Stimulated activated CD8-positive, alpha-beta memory T cell treated with anti-CD3 and anti-CD28 coated beads, Interleukin-2, amount 100 ng/mL, for 48 hours (primary cell): ENCODE data around the gene GTF2B.
"Not testable (repeated sequence)": the region's sequence is repeated elsewhere in the genome, so short reads cannot be mapped to it uniquely, and the experiment has no call there.

Experiments used
- DNase-seq, 2 donors: peaks; one replicate each; pipeline ENCODE4 v3.0.0-alpha.2; 2020; ENCODE audit warnings: low read depth in 2 of 2

The GTF2B gene

DNA sequence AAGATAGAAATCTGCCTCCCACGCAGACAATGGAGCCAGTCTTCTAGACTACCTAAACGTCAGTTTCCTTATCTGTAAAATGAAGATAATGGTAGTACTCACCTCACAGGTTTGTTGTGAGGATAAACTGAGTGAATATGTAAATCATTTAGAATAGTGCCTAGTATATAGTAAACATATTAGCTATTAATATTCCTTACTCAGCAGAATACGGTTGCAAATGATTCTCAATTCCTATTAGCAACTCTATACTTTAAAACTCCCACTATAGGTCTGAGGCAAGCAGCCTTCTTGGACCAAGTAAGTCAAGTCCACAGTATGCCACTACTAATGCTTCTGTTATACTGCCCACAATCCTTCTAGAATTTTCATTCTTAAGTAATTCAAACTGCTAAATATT lies 5.4 kb downstream of the GTF2B start:
- no peak for DNase-seq

- DNase-seq: no peak
Observed at GRCh38 chr1:88883156-88883555, 8.2 kb downstream of the GTF2B start.

DNA sequence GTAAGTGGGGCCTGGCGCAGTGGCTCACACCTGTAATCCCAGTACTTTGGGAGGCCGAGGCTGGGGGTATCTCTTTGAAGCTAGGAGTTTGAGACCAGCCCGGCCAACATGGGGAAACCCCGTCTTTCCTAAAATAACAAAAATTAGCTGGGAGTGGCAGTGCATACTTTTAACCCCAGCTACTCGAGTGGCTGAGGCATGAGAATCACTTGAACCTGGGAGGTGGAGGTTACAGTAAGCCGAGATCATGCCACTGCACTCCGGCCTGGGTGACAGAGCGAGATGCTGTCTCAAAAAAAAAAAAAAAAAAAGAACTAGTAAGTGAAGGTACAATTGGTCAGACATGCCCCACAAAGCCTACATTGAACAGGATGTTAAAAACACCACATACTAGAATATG lies 10.7 kb downstream of the GTF2B start:
- not testable (repeated sequence) for DNase-seq

GRCh38 chr1:88878731-88879130 lies 12.6 kb downstream of the GTF2B start:
- DNase-seq: no peak

DNA sequence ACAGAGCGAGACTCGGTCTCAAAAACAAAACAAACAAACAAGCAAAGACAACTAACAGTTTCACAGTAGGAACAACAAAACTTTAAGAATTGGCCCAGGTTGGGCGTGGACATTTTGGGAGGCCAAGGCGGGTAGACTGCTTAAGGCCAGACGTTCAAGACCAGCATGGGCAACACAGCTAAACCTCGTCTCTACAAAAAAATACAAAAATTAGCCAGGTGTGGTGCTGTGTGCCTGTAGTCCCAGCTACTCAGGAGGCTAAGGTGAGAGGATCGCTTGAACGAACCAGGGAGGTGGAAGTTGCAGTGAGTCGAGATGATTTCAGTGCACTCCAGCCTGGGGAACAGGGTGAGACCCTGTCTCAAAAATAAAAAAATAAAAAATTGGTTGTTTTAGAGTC lies 13.5 kb downstream of the GTF2B start:
- DNase-seq: no peak

DNA sequence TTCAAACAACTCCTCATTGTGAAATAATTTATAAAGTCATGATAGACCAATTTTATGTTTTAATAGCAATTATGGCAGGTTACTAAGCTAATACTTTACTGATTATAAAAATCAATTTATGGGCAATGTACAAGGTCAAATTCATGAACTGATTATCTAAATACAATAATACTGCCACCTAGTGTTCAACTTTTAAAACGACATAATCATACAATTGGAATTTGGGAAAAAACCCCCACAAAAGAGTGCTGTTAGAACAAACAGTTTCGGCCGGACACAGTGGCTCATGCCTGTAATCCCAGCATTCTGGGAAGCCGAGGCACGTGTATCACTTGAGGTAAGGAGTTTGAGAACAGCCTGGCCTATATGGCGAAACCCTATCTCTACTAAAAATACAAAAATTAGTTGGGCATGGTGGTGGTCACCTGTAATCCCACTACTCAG lies 14.0 kb downstream of the GTF2B start:
- no peak for DNase-seq

GRCh38 chr1:88876573-88877365 lies 14.6 kb downstream of the GTF2B start:
- DNase-seq: no peak

DNA sequence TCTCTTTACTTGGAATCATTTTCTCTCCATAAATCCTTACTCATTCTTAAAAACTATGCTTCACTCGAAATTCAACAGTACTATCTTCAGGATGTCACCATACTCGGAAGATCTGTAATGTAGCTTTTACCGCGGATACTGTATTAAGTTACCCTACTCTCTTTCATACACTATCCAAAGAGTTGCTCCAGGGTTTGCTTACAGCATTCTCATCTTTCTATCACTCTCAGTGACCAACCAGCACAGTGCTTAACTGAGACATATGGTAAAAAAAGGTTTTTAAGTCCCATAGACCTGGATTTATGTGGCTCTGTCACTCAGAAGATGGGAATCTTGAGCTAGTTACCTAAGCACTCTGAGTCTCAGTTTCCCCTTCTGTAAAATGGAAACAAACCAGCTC lies 15.8 kb downstream of the GTF2B start:
- no peak for DNase-seq

DNA sequence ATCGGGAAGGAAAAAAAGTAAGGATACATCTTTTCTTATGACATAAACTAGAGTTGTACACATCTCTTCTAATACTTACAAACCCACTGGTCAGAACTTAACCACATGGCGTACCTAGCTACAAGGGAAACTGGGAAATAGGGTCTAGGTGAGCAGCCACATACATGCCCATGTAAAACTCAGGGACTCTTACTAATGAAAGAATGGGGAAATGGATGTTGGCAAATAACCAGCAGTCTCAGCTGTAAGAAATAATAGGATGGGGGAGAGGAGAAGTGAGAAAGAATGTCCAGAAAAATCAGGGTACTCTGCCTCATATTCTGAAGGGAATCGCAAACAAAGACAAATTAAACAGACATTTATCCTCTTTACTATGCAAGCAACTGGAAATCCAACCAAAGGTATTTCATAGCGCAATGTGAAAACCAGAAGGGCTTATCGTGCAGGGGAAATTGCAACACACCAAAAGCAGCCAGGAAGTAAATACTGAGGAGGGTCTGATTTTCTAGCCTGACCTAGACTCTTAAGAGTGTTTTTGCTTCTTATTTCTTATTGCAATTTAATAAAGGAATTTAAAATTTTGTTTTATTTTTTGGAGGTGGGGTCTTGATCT lies 17.5 kb downstream of the GTF2B start:
- no peak for DNase-seq

DNA sequence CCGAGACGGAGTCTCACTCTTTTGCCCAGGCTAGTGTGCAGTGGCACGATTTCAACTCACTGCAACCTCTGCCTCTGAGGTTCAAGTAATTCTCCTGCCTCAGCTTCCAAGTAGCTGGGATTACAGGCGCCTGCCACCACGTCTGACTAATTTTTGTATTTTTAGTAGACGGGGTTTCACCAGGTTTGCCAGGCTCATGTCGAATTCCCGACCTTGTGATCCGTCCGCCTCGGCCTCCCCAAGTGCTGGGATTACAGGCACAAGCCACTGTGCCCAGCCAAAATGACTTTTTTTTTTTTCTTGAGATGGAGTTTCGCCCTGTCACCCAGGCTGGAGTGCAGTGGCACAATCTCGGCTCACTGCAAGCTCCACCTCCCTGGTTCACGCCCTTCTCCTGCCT lies 21.7 kb downstream of the GTF2B start:
- DNase-seq: not testable (repeated sequence)

DNA sequence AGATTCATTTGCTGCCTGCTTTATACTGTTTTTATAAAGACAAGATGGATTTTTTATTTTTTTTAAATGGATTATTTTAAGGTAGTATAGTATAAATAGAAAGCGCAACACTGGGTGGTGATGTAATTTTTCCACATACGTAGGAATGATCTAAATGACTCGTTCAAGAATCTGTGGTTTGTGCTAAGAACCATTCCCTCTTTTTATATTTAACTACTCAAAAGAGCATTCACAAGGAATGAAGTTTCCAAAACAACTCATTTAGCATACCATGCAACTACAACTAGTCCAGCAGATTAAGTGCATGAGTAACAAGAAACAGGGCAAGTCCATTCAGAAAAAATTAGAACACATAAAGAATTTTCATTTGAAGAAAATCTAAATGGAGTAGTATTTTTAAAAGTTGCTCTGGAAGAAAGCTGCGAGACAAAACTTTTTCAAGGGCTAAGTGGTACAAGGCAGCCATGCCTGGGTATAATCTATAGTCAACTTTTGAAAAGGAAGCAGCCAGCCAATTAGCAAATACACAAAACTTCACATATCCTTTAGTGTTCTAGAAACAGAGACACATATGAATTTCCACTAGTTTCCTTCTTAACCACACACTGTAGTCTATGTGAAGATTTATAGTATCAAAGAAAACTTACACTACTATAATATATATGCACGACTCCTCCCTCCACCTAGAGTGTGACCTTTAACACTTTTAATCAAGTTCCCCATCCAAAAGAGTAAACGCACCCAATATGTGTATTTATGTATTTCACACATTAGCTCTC lies 23.4 kb downstream of the GTF2B start:
- no peak for DNase-seq

DNA sequence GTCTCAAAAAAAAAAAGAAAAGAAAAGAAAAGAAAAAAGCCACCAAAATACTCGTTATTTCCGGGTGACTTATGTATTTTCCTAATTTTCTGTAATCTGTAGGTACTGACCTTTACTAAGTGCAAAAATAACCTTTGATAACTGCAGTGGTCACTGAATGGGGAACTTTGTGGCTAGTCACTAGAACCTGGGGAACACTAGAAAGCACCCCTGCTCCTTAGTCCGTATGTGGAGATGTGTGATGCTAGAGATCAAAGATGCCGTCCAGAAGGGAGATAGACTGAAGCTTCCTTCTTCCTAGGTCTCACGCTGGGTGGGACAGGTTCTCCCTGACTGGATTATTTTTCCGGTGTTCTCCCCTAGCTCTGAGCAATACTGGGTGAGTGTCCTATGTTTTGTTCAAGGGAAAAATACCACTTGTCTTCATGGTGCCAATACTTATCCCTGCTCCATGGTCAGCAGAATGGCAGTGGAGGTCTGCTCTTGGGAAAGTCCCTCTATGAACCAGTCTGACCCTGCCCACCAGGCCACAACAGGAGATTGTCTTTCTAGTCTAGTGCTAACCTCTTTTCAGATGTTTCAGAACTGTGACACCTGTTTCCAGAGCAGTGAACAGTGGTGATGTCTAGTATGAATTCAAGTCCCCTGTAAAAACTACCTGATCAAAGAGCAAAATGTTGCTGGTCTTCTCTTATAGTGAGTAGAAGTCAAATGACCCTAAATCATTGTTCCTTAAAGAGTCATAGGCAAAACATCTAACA lies 39.9 kb downstream of the GTF2B start:
- no peak for DNase-seq

GRCh38 chr1:88847643-88848042 lies 43.7 kb downstream of the GTF2B start:
- no peak for DNase-seq

GRCh38 chr1:88825721-88826120 lies 65.6 kb downstream of the GTF2B start:
- no peak for DNase-seq

GRCh38 chr1:88819642-88820041 lies 71.7 kb downstream of the GTF2B start:
- not testable (repeated sequence) for DNase-seq

DNA sequence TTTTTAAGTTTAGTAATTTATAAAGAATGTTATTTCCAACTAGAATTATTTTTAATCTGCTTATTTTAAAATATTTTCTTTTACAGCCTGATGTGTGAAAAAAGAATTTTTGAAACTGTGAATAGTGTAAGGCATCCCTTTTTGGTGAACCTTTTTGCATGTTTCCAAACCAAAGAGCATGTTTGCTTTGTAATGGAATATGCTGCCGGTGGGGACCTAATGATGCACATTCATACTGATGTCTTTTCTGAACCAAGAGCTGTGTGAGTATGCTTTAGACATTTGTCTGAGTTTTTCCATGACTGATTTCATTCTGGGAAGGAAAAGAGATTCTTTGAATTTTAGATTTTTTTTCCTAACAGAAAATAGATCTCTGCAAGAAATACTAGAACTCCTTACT lies 77.9 kb downstream of the GTF2B start:
- no peak for DNase-seq

DNA sequence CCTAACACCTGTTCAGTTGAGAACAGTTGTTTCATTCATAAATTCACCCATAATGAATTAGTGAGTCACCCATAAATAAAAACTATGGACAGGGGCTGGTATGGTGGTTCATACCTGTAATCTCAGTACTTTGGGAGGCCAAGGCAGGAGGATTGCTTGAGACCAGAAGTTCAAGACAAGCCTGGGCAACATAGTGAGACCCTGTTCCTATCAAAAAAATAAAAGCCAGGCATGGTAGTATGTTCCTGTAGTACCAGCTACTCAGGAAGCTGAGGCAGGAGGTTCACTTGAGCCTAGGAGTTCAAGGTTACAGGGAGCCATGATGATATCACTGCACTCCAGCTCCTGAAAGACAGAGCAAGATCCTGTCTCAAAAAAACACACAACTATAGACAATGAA lies 79.0 kb downstream of the GTF2B start:
- no peak for DNase-seq

- no peak for DNase-seq
Observed at GRCh38 chr1:88803444-88803843, 87.9 kb downstream of the GTF2B start.

GRCh38 chr1:88802950-88803349 lies 88.4 kb downstream of the GTF2B start:
- DNase-seq: no peak
